CD4-positive, alpha-beta T cell (primary cell): ENCODE measurements around the gene NQO2. TPM values are rescaled to one million over a fixed set of nuclear protein-coding genes. Genes with fewer than 3 reads are reported as not detected.
A peak's percentile ranks its signal among the peaks of the same experiment; 100 is the strongest.
"Not testable (repeated sequence)": the region's sequence is repeated elsewhere in the genome, so short reads cannot be mapped to it uniquely, and the experiment has no call there.

ENCODE experiments used
- ATAC-seq: fragments of 200-7000 bp; cut with Tn5 transposase; one replicate; pipeline ENCODE4 v1.10.0; 2022; ENCODE audit warnings: mild to moderate bottlenecking; ENCODE audit not compliant: poor library complexity
- CTCF ChIA-PET: fragments of 350-600 bp; sonication (Branson Sonifier 250); formaldehyde crosslinking; loops from one replicate; lab custom pipeline; 2021; ENCODE audit warnings: antibody characterized with exemption, inconsistent platforms; lab: Charles Lee
- POLR2A ChIA-PET: fragments of 350-600 bp; sonication (Branson Sonifier 250); formaldehyde crosslinking; loops from one replicate; lab custom pipeline; 2021; ENCODE audit warnings: antibody characterized with exemption, inconsistent platforms; lab: Charles Lee
- DNase-seq, 14 experiments: peaks; one replicate each; pipeline ENCODE4 v3.0.0-alpha.2; 2013 to 2020; ENCODE audit warnings: mixed read lengths in 2 of 14
- H3K27ac ChIP-seq, 2 donors: one replicate each; pipeline versions ENCODE4 v1.5.1 to v1.7.0; 2013; ENCODE audit warnings: low read length in 2 of 2, low read depth in 1 of 2, mild to moderate bottlenecking in 1 of 2
- H3K27me3 ChIP-seq, 2 experiments: 1 replicate in 1 of 2; 2 replicates in 1 of 2; pipeline versions ENCODE4 v1.6.1 to v1.7.0; 2013; ENCODE audit warnings: low read length in 2 of 2, control low read depth in 1 of 2, mild to moderate bottlenecking in 1 of 2, moderate library complexity in 1 of 2; ENCODE audit not compliant: insufficient read depth in 2 of 2, control insufficient read depth in 1 of 2
- H3K36me3 ChIP-seq: one replicate; pipeline ENCODE4 v1.6.1; 2013; ENCODE audit warnings: low read length, control low read depth; ENCODE audit not compliant: insufficient read depth
- H3K4me1 ChIP-seq: one replicate; pipeline ENCODE4 v1.6.1; 2013; ENCODE audit warnings: low read length, control low read depth; ENCODE audit not compliant: insufficient read depth
- H3K4me3 ChIP-seq: one replicate; pipeline ENCODE4 v1.5.1; 2013; ENCODE audit warnings: mild to moderate bottlenecking, low read length, moderate library complexity
- H3K9me3 ChIP-seq, 2 experiments: 1 replicate in 1 of 2; 2 replicates in 1 of 2; pipeline versions ENCODE4 v1.6.1 to v1.7.0; 2013; ENCODE audit warnings: low read length in 2 of 2, mild to moderate bottlenecking in 2 of 2, control low read depth in 1 of 2, moderate library complexity in 1 of 2; ENCODE audit not compliant: control insufficient read depth in 1 of 2, insufficient read depth in 1 of 2
- H3K27ac Mint-ChIP-seq: one replicate; pipeline ENCODE4 v1.8.0; 2020; ENCODE audit warnings: mixed read lengths
- H3K27me3 Mint-ChIP-seq: one replicate; pipeline ENCODE4 v1.8.0; 2021; ENCODE audit warnings: mixed read lengths
- H3K36me3 Mint-ChIP-seq: one replicate; pipeline ENCODE4 v1.8.0; 2021; ENCODE audit warnings: low read depth, mixed read lengths
- H3K4me1 Mint-ChIP-seq: one replicate; pipeline ENCODE4 v1.8.0; 2021; ENCODE audit warnings: low read depth, mixed read lengths
- H3K4me3 Mint-ChIP-seq: one replicate; pipeline ENCODE4 v1.8.0; 2020; ENCODE audit warnings: mild to moderate bottlenecking, mixed read lengths
- H3K9me3 Mint-ChIP-seq: one replicate; pipeline ENCODE4 v1.8.0; 2020; ENCODE audit warnings: mixed read lengths
- intact Hi-C, 2 experiments: fragments of 100-400 bp; cut with DNase I in 1 of 2; cut with micrococcal nuclease in 1 of 2; formaldehyde crosslinking; loops; one replicate each; pipeline versions ENCODE4 v1.15.1 to v1.9.0; 2023 to 2025; cut with DNase I, micrococcal nuclease
- total RNA-seq, 174 experiments: library from RNA in 2 of 174; stranded (reverse) in 2 of 174; gene quantifications; one replicate each; pipeline ENCODE4 v1.2.3 and lab custom pipeline; 2021 to 2026
- TF ChIP-seq, protein P1 (sequence below): fragments of 200-600 bp; IDR thresholded peaks from one replicate; pipeline ENCODE4 v1.8.0; 2022; ENCODE audit warnings: antibody characterized with exemption, mild to moderate bottlenecking

NQO2 gene
- total RNA-seq, 2 experiments from 2014 or later, result 6.7 to 7.7 TPM

DNA sequence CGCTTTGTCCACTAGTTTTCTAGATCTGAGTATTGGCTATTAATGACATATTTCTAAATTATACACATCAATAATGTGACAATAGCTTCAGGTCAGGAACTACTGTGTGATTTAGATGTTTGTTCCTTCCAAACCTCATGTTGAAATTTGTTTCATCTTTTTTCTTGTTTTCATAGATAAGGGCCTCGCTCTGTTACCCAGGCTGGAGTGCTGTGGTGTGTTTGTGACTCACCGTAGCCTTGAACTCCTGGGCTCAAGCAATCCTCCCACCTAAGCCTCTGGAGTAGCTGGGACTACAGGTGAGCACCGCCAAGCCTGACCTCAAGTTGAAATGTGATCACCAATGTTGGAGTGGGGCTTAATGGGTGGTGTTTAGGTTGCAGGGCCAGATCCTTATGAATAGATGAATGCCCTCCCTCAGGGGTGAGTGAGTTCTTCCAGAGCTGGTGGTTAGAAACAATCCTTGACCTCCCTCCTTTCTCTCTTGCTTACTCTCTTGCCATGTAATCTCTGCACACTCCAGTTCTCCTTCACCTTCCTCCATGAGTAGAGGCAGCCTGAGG, 5.9 kb upstream of the NQO2 start:
- CTCF ChIA-PET, result no interaction called here
- Mint-ChIP-seq H3K4me1 (peaks cover 17% of the 10 kb centered on the region), H3K27me3 (no peaks in the 10 kb centered on the region), H3K27ac (no peak overlapping the region), H3K36me3 (peaks cover 23% of the 10 kb centered on the region), H3K9me3 (no peaks in the 10 kb centered on the region), H3K4me3 (peak overlapping the region; percentile 6)
- Histone ChIP-seq H3K9me3 (no peaks in the 10 kb centered on the region), H3K27me3 (no peaks in the 10 kb centered on the region), H3K36me3 (no peaks in the 10 kb centered on the region), H3K4me3 (no peak overlapping the region), H3K27ac (no peak overlapping the region), H3K4me1 (peaks cover 19% of the 10 kb centered on the region)
- DNase-seq (no peak), ATAC-seq (no peak)
- TF ChIP-seq, protein P1, sequence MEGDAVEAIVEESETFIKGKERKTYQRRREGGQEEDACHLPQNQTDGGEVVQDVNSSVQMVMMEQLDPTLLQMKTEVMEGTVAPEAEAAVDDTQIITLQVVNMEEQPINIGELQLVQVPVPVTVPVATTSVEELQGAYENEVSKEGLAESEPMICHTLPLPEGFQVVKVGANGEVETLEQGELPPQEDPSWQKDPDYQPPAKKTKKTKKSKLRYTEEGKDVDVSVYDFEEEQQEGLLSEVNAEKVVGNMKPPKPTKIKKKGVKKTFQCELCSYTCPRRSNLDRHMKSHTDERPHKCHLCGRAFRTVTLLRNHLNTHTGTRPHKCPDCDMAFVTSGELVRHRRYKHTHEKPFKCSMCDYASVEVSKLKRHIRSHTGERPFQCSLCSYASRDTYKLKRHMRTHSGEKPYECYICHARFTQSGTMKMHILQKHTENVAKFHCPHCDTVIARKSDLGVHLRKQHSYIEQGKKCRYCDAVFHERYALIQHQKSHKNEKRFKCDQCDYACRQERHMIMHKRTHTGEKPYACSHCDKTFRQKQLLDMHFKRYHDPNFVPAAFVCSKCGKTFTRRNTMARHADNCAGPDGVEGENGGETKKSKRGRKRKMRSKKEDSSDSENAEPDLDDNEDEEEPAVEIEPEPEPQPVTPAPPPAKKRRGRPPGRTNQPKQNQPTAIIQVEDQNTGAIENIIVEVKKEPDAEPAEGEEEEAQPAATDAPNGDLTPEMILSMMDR, result no peak
- POLR2A ChIA-PET, result no interaction called here
- intact Hi-C loops, result loop anchor here in 1 of 2 experiments (2.0 to 5.0 kb wide), 3 partner anchors 128 to 1143 kb away; partner anchors contain the start of gene ECI2

DNA sequence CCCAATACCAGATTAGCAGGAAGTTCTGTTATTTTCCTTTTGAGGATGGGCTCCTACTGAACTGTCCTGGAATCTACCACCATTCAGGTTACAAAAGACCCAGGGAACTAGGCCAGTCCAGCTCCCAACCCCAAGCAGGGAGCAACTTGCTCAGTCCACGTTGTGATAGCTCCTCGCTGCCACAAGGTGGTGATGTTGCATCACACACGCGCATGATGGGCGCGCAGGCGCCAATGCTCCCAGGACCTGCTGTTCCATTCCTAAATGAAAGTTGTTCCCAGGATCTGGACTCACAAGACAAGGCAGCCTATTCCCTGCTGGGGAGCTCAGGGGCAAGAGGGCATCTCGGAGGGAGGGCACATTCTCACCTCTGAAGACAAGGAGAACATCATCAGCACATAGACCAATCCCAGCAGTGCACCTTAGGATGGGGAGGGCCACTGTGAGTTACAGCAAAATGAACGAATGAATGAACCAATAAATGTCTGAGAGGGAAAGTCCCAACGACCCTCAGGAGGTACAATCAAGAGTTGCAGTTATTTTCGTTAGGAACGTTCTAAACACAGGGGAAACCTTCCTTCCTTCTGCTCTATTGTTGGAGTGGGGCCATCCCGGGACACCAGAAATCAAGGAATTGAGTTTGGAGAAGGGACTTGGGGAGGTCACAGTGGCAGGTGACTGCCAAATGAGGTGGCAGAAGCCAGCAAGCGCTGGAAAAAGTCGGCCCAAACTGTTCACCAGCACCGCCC, 1.3 kb upstream of the NQO2 start:
- intact Hi-C loops, result loop anchor here in 1 of 2 experiments (2.0 kb wide), 2 partner anchors 28 to 64 kb away; no protein-coding TSS in a partner anchor
- ChIA-PET POLR2A (interaction anchor here (0.8 to 4.2 kb wide), 7 partner anchors 9 to 159 kb away, joined by 3 to 82 read pairs (median 11); partner anchors contain the start of genes RIPK1 and TUBB2A), CTCF (interaction anchor here (0.7 to 1.7 kb wide), 5 partner anchors 8 to 31 kb away, joined by 3 to 7 read pairs (median 3); no protein-coding TSS in a partner anchor)
- Mint-ChIP-seq H3K27ac (peak overlapping the region; percentile 93), H3K4me3 (peak overlapping the region; percentile 91), H3K4me1 (peaks cover 31% of the 10 kb centered on the region), H3K36me3 (peaks cover 19% of the 10 kb centered on the region)
- Histone ChIP-seq H3K4me3 (peak overlapping the region; percentile 75), H3K4me1 (peaks cover 32% of the 10 kb centered on the region), H3K27ac (peak overlapping the region; percentile 69 to 76)
- H3K9me3 Mint-ChIP-seq, H3K36me3 ChIP-seq, H3K27me3 ChIP-seq, H3K27me3 Mint-ChIP-seq, H3K9me3 ChIP-seq: not testable (repeated sequence)
- peak; percentile 16 to 78 (median 41) for DNase-seq
- ATAC-seq, result peak; percentile 71
- TF ChIP-seq, protein P1, result peak; percentile 70

DNA sequence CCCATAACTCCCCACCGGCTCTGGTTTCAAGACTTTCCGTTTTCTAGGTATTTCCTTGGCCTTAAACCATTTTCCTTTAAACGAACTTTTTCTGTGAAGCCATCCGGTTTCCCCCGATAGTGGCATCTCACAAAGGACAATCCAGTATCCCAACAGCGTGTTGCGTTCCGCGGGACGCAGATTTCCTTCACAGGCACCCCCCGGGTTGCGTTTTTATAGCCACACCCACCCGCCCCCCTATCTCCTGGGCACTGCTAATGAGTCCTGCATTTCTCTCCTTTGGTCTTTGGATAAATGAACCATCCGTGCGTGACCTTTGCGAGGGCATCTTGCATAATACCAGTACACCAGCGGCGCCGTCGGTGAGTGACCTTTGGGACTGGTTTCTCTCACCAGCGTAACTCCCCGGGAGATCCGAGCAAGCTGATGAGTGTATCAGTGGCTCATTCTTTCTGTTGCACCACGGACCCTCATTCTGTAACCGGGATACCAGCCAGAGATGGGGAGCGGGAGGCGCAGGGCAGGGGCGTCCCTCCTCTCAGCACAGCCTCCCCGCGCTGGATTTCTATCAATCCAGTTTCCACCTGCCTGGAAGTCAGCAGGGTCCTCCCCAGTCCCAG, 586 bp upstream of the NQO2 start:
- ATAC-seq (no peak), DNase-seq (peak in 3 of 14 experiments; percentile 36 to 82 (median 36))
- Histone ChIP-seq H3K9me3 (no peaks in the 10 kb centered on the region), H3K36me3 (no peaks in the 10 kb centered on the region), H3K4me1 (peaks cover 32% of the 10 kb centered on the region), H3K27me3 (no peaks in the 10 kb centered on the region), H3K27ac (peak overlapping the region; percentile 69 to 76), H3K4me3 (peak overlapping the region; percentile 75)
- ChIA-PET POLR2A (interaction anchor here (1.0 to 4.2 kb wide), 10 partner anchors 9 to 158 kb away, joined by 3 to 82 read pairs (median 8); partner anchors contain the start of genes BPHL, RIPK1, SERPINB1 and TUBB2A), CTCF (interaction anchor here (0.6 to 1.7 kb wide), 5 partner anchors 9 to 111 kb away, joined by 3 to 7 read pairs (median 3); no protein-coding TSS in a partner anchor)
- no peaks in the 10 kb centered on the region for H3K9me3 Mint-ChIP-seq
- peak overlapping the region; percentile 91 for H3K4me3 Mint-ChIP-seq
- H3K36me3 Mint-ChIP-seq, result peaks cover 19% of the 10 kb centered on the region
- H3K4me1 Mint-ChIP-seq, result peaks cover 31% of the 10 kb centered on the region
- intact Hi-C loops, result loop anchor here in 1 of 2 experiments (1.0 to 2.0 kb wide), 3 partner anchors 28 to 64 kb away; no protein-coding TSS in a partner anchor
- H3K27ac Mint-ChIP-seq, result peak overlapping the region; percentile 93
- H3K27me3 Mint-ChIP-seq, result no peaks in the 10 kb centered on the region
- TF ChIP-seq, protein P1, result no peak
